SW480 (cell line): Measurements from ENCODE around the gene NHLRC4.

Experiments used
- DNase-seq: peaks from one replicate; pipeline ENCODE4 v3.0.0-alpha.2; 2016; ENCODE audit warnings: low spot score

NHLRC4 gene

DNA sequence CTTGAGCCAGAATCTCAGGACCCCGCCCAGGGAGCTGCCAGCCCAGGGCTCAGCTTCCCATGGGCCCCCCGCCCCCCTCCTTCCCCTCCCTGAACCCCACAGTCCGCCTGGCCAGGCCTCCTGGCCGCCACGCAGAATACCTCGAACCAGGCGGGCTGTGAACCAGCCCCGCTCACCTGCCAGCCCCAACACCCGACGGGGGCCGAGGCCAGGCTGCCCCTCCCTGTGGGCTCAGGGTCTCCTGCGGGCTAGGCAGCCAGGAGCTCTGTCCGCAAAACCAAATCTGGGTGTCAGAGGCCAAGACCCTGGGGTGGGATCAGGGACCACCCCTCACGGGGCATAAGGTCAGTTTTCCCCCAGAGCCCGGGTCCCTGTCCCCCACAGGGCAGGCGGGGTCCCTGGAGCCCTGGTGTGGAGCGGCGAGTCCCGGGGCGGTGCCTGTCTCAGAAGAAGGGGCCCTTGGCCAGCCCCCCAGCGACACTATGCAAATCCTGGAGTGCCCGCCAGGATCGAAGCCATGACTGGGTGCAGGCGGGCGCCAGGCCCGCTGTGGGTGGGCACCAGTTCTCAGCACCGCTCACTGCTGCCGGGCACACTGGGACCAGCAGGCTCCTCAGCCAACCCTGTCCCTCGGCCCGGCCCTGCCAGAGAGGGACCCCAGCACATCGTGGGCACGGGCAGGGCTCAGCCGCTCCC is 13.1 kb upstream of the NHLRC4 start:
- no peak for DNase-seq

DNA sequence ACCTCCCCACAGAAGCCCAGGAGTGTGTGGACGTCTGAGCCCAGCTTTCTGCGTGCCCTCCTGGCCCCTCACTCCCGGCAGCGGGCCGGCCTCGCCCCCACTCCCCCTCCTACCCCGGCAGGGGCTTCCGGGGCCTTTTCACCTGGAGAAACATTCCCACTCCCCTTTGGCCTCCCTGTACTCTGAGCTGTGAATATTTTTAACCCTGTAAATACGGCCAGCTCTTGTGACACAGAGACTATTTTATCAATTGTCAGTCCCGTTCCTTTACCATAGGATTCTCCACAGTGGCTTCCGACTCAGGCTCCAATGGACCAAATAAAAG is 12.5 kb upstream of the NHLRC4 start:
- no peak for DNase-seq

DNA sequence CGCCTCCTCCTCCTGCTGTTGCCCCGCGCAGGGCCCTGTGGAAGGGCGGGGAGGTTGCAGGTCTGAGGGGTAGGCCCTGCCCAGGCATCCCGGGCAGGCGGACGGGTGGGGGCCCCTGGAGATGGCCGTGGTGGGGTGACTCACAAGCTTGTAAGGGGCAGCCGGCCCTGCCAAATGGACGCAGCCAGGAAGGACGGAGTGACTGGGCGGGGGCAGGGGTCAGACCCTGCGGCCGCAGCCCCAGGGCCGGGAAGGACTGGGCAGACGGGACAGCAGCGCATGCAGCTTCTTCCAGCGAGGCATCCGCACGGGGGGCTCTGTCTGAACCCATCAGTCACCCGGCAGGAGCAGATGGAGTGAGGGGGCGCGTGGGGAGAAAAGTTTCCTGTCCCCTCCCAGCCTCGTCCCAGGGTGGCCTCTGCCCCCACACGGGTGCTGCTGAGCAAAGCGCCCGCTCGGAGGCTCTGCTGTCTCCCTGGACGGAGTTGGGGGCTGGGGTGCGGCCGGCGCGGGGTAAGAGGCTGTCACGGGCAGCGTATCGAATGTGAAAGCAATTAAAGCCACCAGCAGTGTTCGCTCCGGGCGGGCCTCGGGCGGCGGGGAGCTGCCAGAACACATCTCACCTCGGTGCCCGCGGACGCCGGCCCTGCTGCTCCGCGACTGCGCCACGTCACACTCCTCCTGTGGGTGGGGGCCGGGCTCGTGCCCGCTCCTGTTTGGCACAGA is 12.0 kb upstream of the NHLRC4 start:
- peak; percentile 52 for DNase-seq

DNA sequence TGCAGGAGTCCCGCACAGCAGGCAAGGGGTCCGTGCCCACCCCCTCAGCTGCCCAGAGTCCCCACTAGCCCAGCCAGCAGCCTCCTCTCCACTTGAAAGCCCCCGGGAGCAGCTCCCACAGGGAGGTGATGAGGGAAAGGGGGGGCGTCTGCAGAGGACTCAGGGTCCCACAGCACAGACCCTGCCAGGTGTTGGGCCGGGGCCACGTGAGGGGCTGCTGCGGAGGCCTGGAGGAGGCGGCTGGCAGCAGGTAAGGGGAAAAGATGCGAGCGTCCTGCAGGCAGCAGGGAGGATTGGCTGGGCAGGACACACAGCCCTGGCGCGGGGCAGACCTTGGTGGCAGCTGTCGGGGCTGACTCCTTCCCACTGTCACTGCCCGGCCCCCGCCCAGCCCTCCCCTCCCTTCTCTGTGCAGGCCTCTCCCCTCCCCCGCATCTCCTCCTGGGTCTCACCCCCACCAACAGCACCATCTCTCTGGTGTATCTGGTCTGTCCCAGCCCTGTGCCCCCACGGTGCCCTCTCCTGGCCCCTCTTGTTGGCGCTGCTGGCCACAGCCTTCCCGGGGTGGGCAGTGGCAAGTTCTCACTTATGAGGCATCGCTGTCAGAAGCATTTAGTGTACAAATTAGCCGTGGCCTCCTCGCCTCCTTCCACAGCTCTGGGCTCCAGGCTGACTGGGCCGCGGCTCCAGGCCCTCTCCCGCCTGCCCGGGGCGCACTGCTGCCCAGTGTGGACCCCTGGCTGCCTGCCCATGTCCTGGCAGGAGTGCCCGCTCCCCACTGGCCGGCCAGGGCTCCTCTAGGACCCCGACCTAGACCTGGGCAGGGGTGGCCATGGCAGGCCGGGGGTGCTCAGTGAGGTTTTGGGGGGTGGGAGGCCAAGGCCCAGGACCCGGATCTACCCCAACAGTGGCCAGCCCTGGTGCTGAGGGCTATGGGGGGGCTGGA is 11.0 kb upstream of the NHLRC4 start:
- no peak for DNase-seq

DNA sequence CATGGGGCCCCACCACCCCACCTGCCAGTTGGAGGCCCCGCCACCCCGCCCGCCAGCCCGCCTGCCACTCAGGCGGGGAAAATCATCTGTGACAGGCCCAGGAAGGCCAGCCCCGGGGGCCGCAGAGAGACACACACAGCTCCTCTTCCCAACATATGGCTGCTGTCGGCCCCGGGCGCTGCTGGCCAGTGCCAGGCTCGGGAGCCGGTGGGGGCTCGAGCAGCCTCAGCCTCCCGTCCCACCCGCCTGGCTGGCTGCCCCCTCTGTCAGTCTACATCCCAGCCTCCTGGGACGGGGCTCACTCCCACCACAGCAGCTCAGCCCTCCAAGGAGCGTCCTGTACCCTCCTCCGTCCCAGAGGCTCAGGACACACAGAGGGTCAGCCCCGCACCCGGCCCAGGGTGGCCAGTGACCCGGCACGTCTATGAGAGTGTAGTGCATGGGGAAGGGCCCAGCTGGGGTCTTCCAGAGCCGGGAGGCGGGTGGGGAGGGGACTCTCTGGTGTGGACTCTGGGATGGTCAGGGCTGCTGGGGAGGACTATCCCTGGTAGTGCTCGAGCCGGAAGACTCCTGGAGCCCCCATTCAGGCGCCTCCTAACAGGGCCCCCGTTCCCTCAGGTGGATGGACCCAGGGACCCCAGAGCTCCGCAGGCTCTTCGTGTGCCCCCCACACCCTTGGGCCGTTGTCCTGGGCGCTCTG is 10.2 kb upstream of the NHLRC4 start:
- no peak for DNase-seq

DNA sequence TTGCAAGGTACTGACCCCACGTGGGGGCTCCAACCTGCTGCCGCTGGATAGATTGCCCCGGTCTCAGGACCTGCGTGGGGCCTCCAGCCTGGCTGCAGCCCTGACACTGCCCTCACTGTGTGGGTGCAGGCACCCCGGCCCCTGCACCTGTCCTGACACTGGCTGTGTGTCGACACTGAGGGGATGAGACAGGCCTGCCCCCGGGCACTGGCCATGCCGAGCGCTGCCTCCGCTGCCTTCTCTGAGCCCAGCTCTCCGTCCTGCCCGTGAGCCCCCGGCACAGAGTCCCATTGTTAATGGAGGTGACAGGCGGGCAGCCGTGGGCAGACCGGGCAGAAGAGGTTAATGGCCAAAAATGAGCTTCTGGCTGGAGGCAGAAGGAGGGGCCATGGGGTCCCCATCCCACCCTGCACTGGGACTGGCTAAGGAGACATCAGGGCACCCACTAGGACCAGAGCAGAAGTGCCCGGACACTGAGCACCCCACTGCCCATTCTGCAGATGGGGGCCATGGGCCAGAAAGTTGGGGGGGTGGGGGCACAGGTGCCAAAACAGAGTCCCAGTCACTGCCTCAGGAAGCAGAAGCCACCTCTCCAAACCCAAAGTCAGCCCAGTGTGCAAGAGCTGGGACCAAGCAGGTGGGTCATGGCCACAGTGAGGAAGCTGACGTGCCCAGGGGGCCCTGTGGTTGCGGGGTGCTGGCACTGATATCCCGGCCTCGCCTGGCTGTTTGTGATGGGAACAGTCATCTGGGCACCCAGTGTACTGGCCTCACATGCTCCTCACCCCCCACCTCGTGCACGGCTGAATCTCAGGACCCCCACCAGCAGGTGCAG is 9.1 kb upstream of the NHLRC4 start:
- DNase-seq = no peak

DNA sequence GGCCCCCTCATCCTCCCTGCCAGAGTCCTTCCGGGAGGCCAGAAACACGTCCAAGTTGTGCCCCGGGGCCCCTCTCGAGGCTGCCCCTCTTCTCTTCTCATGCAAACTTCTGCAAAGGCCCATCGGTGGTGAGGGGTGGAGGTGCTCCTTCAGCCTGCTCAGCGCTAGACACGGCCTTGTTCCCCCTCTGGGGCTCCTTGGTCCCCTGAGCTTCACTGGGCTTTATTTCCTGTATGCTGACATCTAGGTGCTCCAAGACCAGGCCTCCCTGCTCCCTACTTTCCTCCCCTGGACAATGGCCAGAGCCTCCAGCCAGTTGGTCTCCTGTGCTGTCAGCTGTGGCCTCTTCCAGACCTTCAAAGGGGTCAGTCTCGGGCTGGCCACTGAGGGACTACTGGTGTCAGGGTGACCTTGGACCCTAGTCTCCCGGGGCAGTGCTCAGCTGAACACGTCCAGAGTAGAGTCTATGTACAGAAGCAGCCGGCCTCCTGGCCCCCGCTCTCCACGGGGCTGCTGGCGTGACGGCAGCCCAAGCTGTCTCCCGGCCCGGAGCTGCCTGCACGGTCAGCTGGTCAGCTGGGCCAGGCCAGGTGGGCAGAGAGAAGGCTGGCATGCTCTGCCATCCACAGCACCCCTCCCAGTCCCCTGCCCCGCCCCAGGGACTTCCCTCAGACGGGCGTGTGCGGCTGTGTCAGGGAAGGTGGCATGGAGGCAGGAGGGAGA is 8.3 kb upstream of the NHLRC4 start:
- no peak for DNase-seq

DNA sequence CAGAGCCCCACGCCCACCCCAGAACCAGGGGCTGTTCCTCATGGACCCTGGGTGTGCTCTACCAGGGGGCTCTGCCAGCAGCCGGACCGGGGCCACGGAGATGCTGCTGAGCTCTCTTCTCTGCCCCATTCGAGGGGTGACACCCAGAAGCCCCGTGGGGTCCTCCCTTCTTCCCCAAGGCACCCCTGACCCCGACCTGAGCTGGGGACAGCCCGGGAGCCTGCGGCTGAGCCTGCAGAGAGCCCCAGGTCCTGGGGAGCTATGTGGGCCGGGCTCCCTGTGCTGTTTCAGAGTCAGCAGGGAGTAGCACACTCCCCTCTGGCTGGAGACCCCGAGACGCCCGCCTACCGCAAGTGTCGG is 7.8 kb upstream of the NHLRC4 start:
- no peak for DNase-seq

DNA sequence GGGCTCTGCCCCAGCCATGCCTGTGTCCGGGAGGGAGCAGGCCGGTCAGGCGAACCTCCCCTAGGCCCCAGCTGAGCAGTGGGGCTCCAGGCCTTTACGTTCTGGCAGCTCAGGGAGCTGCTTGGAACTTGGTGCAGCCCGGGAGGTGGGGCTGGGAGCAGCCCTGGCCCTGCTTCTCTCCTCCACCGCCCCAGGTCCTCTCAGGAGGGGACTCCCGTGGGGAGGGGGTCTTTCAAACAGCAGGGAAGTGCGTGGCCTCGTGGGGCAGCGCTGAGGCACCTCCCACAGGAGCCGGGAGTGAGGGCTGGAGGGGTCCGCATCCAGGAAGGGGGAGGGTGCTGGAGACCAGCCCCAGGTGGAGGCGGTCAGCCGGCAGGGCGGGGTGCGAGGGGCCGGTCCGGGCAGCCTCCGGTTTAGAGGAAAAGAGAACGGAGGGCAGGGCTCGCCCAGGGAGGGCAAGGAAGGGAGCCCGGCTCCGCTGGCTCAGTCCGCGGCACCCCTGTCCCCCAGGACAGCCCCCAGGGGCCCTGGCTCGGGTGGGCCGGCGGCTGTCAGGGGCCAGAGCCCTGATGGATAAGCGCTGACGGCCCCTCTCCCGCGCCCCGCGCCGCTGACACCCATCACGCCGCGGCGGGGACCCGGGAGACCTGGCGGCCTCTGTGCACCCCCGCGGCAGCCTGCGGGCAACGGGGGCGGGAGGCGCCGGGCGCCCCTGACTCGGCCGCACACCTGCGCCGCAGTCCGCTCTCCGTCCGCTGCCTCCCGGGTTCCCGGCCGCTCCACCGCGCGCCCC is 7.2 kb upstream of the NHLRC4 start:
- DNase-seq = no peak

DNA sequence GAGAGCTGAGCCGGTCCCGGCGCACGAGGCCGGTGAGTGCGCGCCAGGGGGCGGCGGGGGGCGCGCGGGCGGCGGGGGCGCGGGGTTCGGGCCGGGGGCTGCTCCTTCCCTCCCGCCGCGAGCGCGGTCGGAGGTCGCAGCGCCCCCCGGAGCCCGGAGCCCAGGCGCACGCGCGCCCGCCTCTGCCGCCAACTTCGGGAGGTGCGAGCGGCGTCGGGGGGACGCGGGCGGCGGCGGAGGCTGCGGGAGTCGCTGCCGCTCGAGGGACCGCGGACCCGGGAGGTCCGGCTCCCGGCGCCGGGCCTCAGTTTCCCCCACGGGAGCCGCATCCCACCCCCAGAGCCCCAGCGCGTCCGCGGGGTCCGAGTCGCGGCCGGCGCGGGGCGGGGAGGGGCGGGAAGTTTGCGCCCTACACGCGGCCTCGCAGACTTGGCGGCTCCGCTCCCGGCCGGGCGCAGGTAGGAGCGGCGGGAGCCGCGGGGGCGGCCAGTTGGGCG is 6.6 kb upstream of the NHLRC4 start, which contains the start of gene PRR35:
TSS of gene PRR35 (plus strand) at position 191 of the 497 bp plus-strand sequence. CDS start 2,901 bp downstream, outside the sequence.
- no peak for DNase-seq

DNA sequence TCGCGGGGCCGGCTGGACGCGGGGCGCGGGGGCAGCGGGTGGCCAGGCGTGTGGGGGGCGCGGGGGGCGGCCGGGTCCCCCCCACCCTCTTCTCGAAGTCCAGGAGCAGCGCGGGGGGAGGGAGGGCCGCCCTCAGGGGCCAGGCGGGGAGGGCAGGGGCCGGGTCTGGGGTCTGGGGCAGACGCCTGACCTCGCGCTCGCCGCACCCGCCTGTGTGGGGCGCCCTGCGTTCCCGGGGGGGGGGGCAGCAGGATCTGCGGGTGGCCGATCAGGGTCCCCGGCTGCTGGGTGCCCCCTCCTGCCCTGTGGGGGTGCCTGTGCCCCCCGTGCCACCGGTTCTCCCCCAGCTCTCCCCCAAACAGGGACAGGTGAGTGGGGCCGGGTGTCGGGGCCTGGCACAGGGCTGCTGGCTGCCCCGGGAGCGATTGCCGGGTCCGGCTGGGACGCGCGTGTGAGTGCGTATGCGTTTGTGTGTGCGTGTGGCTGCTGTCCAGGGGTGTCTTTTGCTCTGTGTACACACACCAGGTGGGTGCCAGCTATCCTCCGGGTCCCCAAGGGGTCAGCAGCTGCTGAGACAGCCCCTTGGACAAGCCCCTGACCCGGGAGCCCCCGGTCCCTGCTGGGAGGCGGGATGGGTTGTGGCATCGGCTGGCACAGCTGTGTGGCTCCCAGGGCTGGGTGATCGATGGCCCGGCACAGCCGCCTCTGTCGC is 5.9 kb upstream of the NHLRC4 start:
- DNase-seq = no peak

DNA sequence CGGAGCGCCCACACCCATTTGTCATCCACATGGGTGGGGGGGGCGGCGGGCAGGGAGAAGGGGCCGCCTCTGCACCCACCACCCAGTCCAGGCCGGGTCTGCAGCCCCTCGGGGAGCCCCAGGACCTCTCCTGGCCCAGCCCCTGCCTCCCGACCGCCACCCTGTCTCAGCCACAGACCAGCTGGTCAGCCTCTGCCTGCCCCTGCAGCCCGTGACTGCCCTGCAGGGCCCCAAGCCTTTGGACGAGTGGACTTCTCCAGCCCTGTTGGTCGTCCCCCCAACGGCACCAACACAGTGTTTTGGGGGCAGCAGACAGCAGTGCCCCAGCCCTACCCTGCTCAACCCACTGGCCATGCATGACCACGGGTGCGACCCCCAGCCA is 5.4 kb upstream of the NHLRC4 start:
- DNase-seq = no peak

DNA sequence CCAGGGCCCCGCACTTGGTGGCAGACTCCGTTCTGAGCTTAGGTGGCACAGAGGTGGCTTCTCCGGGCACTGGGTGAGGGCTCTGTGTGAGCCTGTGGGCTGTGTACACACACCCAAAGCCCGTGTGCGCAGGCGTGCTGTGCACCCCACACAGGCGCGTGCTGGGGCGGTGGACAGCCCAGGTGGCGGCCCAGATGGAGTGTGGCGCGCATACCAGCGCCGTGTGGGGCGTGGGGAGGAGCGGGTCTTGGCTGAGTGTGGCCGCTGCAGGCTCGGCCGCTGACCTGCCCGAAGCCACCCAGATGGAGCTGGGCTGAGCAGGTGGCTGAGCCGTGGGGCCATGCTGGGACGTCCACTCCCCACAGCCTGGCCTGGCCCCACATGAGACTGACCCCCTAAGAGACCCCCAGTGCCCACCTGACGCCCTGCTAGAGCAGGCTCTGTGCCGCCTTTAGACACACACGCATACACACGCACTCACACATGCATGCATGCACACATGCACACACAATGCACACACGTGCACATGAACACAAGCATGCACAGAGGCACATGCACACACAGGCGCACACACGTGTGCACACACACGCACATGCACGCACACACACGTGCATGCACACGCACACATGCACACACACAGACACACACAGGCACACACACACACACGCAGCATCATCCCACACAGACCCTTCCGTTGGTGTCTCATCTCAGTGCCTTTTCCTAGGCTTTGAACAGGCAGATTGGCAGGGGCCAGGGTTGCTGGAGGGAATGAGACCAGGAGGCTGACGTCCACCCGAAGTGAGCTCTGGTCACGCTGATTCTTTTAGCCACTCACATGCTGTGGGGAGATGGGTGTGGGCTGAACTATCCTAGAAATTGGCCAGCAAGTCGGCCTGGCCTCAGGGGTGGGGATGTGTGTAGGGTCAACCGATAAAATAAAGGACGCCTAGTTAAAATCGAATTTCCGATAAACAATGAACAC is 4.6 kb upstream of the NHLRC4 start:
- no peak for DNase-seq

DNA sequence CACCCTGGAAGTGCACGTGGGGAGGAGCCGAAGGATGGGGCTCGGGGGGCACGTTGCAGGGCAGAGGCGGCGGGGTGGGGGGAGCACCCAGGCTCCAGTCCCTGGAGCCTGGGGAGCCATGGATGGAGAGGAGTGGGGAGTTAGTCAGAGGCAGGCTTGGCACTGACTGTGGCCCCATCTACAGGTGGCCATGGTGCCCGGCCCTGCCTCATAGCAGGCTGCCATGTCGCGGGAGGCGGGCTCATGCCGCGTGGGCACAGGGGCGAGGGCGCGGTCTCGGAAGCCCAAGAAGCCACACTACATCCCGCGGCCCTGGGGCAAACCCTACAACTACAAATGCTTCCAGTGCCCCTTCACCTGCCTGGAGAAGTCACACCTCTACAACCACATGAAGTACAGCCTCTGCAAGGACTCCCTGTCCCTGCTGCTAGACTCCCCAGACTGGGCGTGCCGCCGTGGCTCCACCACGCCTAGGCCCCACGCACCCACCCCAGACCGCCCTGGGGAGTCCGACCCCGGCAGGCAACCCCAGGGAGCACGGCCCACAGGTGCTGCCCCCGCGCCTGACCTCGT is 3.6 kb upstream of the NHLRC4 start:
- no peak for DNase-seq

DNA sequence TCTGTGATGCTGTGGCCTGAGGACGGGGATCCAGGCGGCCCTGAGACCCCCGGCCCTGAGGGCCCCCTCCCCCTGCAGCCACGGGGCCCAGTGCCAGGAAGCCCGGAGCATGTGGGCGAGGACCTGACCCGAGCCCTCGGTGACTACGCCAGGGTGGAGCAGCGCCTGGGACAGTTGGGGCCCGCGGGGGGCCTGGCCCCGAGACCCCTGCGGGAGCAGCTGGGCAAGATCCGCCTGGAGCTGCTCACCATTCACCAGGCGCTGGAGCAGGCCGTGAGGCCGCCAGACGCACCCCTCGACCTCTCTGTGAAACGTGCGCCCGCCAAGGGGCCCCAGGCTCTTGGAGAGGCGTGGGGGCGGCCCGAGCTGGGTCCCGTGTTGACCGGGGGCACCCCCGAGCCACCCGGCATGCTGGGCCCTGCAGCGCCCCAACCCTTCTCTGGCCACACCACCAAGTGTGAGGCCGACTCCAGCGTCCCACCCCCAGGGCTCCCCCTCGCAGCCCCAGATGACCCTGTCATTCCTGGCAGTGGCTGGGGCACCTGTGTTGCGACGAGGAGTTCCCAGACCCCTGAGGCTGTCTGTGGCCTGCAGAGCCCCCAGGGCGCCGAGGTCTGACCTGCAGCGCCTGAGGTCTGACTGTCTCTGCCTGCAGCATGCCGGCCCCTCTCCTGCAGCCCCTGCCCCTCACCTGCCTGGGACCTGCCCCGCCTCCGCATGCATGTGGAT is 2.0 kb upstream of the NHLRC4 start:
- DNase-seq = no peak

DNA sequence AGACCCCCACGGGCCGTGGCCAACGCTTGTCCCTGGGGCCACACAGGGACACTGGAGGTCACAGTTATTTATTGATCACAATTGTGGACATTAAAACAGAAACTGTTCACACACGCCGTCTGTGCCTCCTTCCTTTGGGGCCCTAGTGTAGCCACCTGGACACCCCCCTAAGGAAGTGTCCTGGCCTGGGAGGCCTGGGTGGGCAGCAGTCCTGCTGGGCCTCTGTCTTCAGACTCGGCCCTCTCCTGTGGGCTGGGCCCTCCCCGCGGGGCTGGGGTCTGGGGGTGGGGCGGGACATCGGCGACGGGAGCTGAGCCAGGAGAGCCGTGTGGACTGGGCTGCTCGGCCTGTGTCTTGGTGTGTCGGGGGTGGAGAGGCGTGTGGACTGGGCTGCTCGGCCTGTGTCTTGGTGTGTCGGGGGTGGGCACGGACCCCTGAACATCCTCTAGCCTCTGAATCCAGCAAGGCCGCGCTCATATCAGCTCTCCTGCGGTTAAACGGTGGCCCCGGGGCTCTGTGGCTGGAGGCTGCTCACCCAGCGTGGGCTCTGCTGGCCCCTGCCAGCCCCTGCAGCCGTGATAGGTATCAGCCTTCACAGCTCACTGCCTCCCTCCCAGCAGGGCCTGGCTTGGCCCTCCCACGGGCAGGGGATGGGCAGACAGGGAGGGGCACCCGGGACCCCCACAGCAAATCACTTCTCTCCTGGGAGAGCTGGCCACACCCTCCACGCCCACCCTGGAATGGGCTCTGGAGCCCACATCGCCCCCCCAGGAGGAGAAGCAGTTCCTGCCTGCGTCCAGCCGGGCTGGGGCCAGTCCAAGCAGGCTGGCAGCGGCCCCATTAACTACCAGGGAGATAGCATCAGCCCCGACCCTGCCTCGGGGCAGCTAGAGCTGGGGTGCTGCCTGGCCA is 1.1 kb upstream of the NHLRC4 start:
- no peak for DNase-seq
